Stimulated activated CD8-positive, alpha-beta memory T cell treated with anti-CD3 and anti-CD28 coated beads, Interleukin-7, amount 100 ng/mL, for 4 hours (primary cell): ENCODE data around the gene WSCD2.
"Not testable (repeated sequence)": the region's sequence is repeated elsewhere in the genome, so short reads cannot be mapped to it uniquely, and the experiment has no call there.

Experiments used
- DNase-seq, 2 donors: peaks; one replicate each; pipeline ENCODE4 v3.0.0-alpha.2; 2020; ENCODE audit warnings: low read depth in 2 of 2

Gene WSCD2

GRCh38 chr12:108196921-108197320, 67.8 kb downstream of the WSCD2 start:
- DNase-seq = no peak

DNA sequence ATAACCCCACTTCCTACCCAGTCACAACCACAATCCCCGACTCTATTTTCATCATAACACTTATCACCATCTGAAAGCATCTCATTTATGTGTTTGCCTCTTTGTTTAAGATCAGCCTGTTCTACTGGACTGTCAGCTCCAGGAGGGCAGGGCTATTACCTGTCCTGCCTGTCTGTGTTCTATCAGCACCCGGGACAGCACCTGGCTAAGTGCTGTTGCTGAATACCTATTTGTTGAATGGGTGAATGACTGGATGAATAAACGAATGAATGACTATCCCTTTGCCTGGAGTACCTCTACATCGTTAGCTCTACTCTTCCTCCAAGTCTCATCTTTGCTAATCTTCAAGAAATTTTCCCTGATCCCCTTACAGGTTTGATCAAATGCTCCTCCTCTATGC, 69.0 kb downstream of the WSCD2 start:
- no peak for DNase-seq

- DNase-seq = no peak
Measured at GRCh38 chr12:108199106-108199505, 70.0 kb downstream of the WSCD2 start.

DNA sequence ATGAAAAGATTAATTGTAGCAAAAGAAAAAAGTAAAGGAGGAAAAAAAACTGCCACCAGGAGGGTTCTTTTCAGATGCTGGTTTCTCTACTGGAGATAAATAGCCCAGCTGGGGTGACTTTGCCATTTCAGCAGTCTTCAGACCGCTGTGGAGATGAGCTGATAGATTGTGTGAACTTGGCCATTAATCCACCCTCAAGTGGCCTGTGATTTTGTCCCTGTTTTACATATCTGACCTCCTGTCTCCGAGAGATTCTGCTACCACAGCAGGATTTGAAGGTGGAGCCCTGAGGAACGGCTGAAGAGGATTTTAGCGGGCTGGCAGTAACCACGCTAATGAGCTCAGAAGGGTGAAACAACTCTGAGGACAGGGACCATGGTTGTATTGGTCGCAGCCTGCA, 72.7 kb downstream of the WSCD2 start:
- no peak for DNase-seq

- DNase-seq = no peak
Measured at GRCh38 chr12:108204117-108204987, 75.3 kb downstream of the WSCD2 start.

DNA sequence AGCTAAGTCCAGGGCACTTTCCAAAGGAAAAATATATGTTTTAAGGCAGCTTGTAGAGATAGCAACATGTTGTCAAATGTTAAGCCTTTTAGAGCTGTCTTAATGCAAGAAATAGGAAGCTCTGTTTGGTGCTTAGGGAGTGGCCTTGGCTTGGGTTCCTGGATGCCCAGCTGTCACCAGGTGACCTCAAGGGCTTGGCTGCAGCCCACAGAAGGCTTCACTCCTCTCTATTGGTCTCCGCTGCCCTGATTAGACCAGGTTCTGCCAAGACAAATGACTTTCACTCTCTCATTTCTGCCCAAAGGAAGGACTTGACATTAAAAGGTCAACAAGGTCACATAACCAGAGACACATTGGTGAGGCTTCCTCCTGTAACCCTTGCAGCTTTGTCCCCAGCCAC, 76.8 kb downstream of the WSCD2 start:
- DNase-seq = no peak

- no peak for DNase-seq
Measured at GRCh38 chr12:108207791-108208730, 79.0 kb downstream of the WSCD2 start.

GRCh38 chr12:108210001-108210400, 80.9 kb downstream of the WSCD2 start:
- DNase-seq = no peak

GRCh38 chr12:108211157-108211556, 82.1 kb downstream of the WSCD2 start:
- DNase-seq = no peak

DNA sequence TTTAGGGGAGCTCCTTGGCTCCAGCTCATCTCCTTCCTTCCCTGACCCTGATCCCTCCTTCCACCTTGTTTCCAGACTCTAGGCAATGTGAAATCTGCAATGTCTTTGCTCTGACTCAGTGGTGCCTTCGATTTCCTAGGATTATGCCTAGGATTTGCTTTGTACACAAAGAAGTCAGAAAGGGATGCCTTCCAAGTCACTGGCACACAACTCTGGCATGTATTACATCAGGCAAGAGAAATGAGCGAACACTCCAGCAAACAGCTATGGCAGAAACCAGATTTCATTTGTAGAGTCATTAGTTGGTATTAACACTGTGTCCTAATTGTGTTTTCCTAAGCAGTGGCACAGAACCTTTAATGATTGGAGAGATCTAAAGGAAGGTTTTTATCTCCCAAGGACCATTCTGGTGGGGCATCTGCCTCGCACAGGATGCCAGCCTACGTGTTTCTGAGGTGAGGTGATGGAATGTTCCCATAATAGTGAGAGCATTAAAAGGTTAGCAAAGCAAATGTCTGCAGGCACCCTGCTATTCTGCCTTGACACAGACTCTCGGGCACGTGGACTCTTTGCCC, 84.9 kb downstream of the WSCD2 start:
- no peak for DNase-seq

DNA sequence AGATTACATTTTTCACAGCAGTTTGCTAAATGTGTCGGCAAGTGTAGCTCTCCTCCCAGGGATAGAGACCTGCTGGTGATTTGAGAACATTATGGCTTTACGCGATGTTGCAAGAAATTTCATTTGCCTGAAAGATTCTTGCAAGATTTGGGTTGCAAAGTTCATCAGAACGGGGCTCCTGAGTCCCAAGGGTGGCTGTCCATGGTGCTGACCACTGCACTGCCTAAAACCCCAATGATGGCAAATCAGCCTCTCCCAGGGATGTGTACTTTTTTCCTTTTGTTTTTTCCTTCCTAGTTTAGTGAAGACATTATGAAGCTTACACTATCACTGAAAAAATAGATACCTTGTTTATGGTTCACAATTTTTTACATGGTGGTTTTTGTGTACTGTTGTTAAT, 85.4 kb downstream of the WSCD2 start:
- DNase-seq = no peak

DNA sequence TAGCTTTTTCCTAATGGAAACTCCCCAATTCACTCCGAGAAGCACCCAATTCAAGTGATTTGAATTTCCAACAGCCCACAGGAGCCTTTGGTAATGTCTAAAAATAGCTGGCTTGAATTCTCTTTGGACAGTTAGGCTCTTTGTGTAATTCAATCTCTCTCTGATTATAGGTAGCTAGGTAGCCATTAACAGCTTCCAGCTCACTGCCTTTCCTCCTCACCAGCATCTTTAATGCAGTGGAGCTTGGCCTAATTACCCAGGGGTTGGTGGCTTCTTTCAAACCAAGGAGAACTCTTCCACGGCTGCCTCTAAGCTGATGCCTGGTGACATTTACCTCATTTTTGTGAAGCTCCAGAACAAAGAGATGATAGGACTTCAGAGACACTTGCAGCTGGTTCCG, 86.4 kb downstream of the WSCD2 start:
- DNase-seq = no peak

- no peak for DNase-seq
Measured at GRCh38 chr12:108218921-108219320, 89.8 kb downstream of the WSCD2 start.

GRCh38 chr12:108225101-108225500, 96.0 kb downstream of the WSCD2 start:
- DNase-seq = not testable (repeated sequence)

- no peak for DNase-seq
Measured at GRCh38 chr12:108226866-108227265, 97.8 kb downstream of the WSCD2 start.

DNA sequence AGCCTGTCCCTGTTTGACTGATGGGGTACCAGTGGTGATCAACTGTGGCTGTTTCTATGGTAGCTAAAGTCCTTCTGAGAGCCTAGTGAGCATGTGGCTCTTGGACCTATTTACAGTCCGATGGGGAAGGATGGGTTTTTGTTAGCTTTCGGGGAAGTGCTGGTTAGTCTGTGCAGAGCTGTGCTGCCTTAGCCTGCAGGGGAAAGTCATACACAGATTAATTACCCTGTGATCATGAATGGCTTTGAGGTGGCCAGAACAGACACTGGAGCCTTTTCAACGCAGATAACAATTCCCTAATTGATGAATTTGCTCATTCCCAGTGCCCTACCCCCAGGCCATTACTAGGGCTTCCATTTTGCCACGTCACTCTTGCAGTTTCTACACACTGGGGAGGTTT, 99.7 kb downstream of the WSCD2 start:
- no peak for DNase-seq

DNA sequence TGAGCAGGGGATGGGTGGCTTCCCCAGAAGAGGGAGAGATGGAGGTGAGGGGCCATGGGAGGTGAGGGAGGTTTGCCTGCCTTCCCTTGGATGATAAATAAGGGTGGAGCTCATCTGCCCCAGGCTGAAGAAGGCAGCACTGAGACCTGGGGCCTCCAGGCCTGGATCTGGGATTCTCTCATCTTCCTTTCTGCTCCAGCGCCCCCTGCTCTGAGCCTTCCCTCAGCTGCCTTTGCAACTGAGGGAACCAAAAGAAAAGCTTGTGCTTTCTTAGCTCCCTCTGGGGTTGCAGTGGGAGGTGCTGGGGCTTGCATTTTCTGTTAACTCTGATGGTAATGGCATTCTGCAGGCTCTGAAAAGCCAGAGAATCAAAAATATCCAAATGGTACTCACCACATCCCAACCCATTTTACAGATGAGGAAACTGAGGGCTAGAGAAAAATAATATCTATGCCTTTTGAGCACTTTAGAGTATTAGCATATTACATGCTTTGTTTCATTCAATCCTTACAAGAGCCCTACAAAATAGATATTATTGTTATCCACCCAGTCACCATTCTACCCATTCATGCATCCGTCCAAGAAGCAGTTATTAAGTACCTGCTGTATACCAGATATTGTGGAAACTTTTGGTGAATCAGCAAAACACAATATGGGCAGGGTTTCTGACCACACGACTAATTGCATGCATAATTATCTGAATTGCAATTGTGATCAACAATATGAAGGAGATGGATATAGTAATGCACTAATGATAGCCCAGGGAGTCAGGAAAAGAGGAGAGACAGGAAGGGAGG, 102.2 kb downstream of the WSCD2 start:
- no peak for DNase-seq

DNA sequence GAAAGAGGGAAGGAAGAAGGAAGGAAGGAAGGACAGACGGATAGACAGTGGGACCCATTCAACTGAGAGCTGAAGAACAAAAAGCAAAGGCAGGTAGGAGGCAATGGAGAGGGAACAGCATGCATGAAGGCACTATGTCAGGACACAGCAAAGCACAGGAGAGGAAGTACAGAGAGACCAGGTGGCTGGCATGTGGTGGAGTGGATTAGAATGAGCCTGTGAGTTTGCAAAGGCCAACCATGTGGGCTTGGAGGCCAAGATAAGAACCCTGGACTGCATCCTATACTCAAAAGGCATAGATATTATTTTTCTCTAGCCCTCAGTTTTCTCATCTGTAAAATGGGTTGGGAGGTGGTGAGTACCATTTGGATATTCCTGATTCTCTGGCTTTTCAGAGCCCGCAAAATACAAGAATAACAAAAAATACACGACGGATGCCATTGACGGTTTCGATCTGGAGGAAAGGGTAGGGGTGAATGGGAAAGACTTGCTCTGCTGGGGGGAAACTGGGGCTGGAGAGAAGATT, 102.9 kb downstream of the WSCD2 start:
- DNase-seq = no peak

DNA sequence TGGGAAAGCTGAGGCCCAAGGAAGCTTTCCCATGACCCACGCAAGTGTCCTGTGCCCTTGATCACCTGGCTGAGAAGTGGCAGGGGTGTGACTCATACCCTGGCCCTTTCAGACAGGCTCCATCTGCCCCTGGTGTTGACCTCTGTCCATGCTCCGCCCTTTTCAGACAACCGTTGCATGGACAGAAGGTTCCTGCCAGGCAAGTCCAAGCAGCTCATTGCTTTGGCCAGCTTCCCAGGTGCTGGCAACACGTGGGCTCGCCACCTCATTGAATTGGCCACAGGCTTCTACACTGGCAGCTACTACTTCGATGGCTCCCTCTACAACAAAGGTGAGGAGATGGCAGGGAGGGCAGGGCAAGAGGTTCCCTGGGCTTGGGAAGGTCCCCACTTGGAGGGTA, 103.5 kb downstream of the WSCD2 start:
- DNase-seq = no peak

DNA sequence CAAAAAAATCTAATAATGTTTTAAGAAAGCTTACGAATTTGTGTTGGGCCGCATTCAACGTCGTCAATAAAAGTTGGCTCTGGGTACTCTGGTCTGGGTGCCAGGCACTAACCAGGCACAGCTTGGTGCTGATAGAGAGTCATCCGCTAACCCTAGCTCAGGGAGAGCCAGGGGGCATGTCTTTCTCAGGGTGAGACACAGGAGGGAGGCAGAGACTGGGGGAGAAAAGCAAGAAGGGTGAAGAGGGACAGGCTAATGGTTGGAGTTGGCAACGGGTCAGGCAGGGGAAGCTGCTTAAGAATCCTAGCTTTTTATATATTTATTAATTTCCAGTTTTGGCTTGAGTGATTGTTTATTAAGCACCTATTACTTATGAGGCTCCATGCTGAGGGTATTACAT, 105.1 kb downstream of the WSCD2 start:
- DNase-seq = no peak
